OCI-LY7 (cell line): ENCODE measurements around the gene STRA8. TPM values are rescaled to one million over a fixed set of nuclear protein-coding genes. Genes with fewer than 3 reads are reported as not detected.

Source experiments
- BruUV-seq: library from RNA; stranded (reverse); fragments of 400-500 nt; replicated peaks from 2 replicates; lab custom pipeline; 2021; lab: Mats Ljungman, UMichigan
- CTCF ChIA-PET: fragments of 300-600 bp; sonication (Branson Sonifier 250); formaldehyde crosslinking; loops from one replicate; lab custom pipeline; 2022; ENCODE audit warnings: antibody characterized with exemption; ENCODE audit not compliant: unreplicated experiment; lab: Charles Lee
- POLR2A ChIA-PET: fragments of 300-600 bp; sonication (Branson Sonifier 250); formaldehyde crosslinking; loops from one replicate; lab custom pipeline; 2022; ENCODE audit warnings: antibody characterized with exemption; lab: Charles Lee
- DNase-seq: peaks from one replicate; pipeline ENCODE4 v3.0.0-alpha.2; 2015; ENCODE audit warnings: low spot score
- H2AFZ ChIP-seq: fragments of 200-600 bp; sonication (generic), shearing (Covaris generic); 2 replicates; pipeline ENCODE4 v1.6.1; 2014; ENCODE audit warnings: mild to moderate bottlenecking, antibody characterized with exemption, low read length, moderate library complexity
- H3K27ac ChIP-seq: fragments of 200-600 bp; sonication (generic); 2 replicates; pipeline ENCODE4 v1.5.1; 2014; ENCODE audit warnings: mixed run types, low read depth, mild to moderate bottlenecking, moderate library complexity, low read length, inconsistent platforms; ENCODE audit not compliant: poor library complexity, severe bottlenecking
- H3K36me3 ChIP-seq: fragments of 200-600 bp; sonication (generic); 2 replicates; pipeline ENCODE4 v1.6.1; 2014; ENCODE audit warnings: mild to moderate bottlenecking, antibody characterized with exemption, low read length, moderate library complexity, mixed read lengths; ENCODE audit not compliant: insufficient read depth
- H3K4me1 ChIP-seq: fragments of 200-600 bp; sonication (generic); 2 replicates; pipeline ENCODE4 v1.5.1; 2014; ENCODE audit warnings: mild to moderate bottlenecking, low read length; ENCODE audit not compliant: insufficient read depth, poor library complexity, severe bottlenecking
- H3K4me2 ChIP-seq: fragments of 200-600 bp; sonication (generic); 2 replicates; pipeline ENCODE4 v1.6.1; 2014; ENCODE audit warnings: mild to moderate bottlenecking, low read length
- H3K4me3 ChIP-seq: fragments of 200-600 bp; sonication (generic); 2 replicates; pipeline ENCODE4 v1.5.1; 2014; ENCODE audit warnings: mild to moderate bottlenecking, low read depth, low read length; ENCODE audit not compliant: poor library complexity, severe bottlenecking
- H3K79me2 ChIP-seq: fragments of 200-600 bp; sonication (generic); 2 replicates; pipeline ENCODE4 v1.6.1; 2016; ENCODE audit warnings: low read depth, mild to moderate bottlenecking, low read length, moderate library complexity, mixed read lengths; ENCODE audit not compliant: insufficient read depth
- H3K9me2 ChIP-seq: fragments of 200-600 bp; sonication (generic); 2 replicates; pipeline ENCODE4 v1.6.1; 2016; ENCODE audit warnings: mild to moderate bottlenecking, low read length, mixed read lengths; ENCODE audit not compliant: insufficient read depth
- H3K9me3 ChIP-seq: fragments of 200-600 bp; sonication (generic); 2 replicates; pipeline ENCODE4 v1.6.1; 2014; ENCODE audit warnings: mild to moderate bottlenecking, mixed run types, low read length, mixed read lengths
- H4K20me1 ChIP-seq: fragments of 200-600 bp; sonication (generic); 2 replicates; pipeline ENCODE4 v1.6.1; 2014; ENCODE audit warnings: mild to moderate bottlenecking, antibody characterized with exemption, low read length, moderate library complexity, mixed read lengths; ENCODE audit not compliant: insufficient read depth
- CTCF ChIP-seq: fragments of 200-600 bp; sonication (generic); conservative IDR thresholded peaks from 2 replicates; pipeline ENCODE4 v1.5.1; 2014; ENCODE audit warnings: mild to moderate bottlenecking, antibody characterized with exemption, low read length, moderate library complexity, mixed read lengths
- EZH2phosphoT487 ChIP-seq: fragments of 200-600 bp; sonication (generic); IDR thresholded peaks from 2 replicates; pipeline ENCODE4 v1.6.1; 2018; ENCODE audit warnings: low read depth, borderline replicate concordance, mild to moderate bottlenecking, mixed run types, antibody characterized with exemption, low read length, moderate library complexity, mixed read lengths
- intact Hi-C: fragments of 100-400 bp; cut with micrococcal nuclease; formaldehyde crosslinking; loops from one replicate; pipeline ENCODE4 v1.10.0; 2022; ENCODE audit not compliant: unreplicated experiment
- total RNA-seq, 2 experiments: library from RNA; depleted of rRNA in 1 of 2; stranded (reverse); fragments of >200 nt in 1 of 2; shearing (Covaris generic) in 1 of 2; gene quantifications; 2 replicates each; pipeline ENCODE4 v1.2.3, GENCODE V29; 2014 to 2022

Gene STRA8
- total RNA-seq, 2 experiments from 2014 or later: not detected

- Histone ChIP-seq H3K4me3 (no peak overlapping the region), H3K9me3 (no peaks in the 10 kb centered on the region), H3K4me2 (no peak overlapping the region), H3K9me2 (no peaks in the 10 kb centered on the region), H2AFZ (no peak overlapping the region), H3K36me3 (no peaks in the 10 kb centered on the region), H3K27ac (no peak overlapping the region), H3K4me1 (no peaks in the 10 kb centered on the region), H3K79me2 (no peaks in the 10 kb centered on the region), H4K20me1 (no peaks in the 10 kb centered on the region)
- intact Hi-C loops: no loop called here
- POLR2A ChIA-PET: interaction anchor here (0.8 kb wide), 1 partner anchor 8 kb away, joined by 3 read pairs; no protein-coding TSS in a partner anchor
- no peak for DNase-seq
- CTCF ChIA-PET: no interaction called here
- no peak for TF ChIP-seq CTCF
- TF ChIP-seq EZH2phosphoT487: no peak
- BruUV-seq: no TSS peak
Measured at GRCh38 chr7:135262623-135263320, 29.1 kb downstream of the STRA8 start.

GRCh38 chr7:135263321-135263970, 29.8 kb downstream of the STRA8 start:
- Histone ChIP-seq H3K4me1 (no peaks in the 10 kb centered on the region), H4K20me1 (no peaks in the 10 kb centered on the region), H3K79me2 (no peaks in the 10 kb centered on the region), H3K9me3 (no peaks in the 10 kb centered on the region), H3K9me2 (no peaks in the 10 kb centered on the region), H3K4me3 (no peak overlapping the region), H3K4me2 (no peak overlapping the region), H2AFZ (no peak overlapping the region), H3K36me3 (no peaks in the 10 kb centered on the region), H3K27ac (no peak overlapping the region)
- CTCF ChIA-PET: no interaction called here
- TF ChIP-seq EZH2phosphoT487: no peak
- no peak for TF ChIP-seq CTCF
- BruUV-seq: no TSS peak
- no peak for DNase-seq
- intact Hi-C loops: no loop called here
- POLR2A ChIA-PET: interaction anchor here (0.8 kb wide), 1 partner anchor 9 kb away, joined by 3 read pairs; no protein-coding TSS in a partner anchor

GRCh38 chr7:135265637-135266036, 32.0 kb downstream of the STRA8 start:
- Histone ChIP-seq H3K9me3 (no peaks in the 10 kb centered on the region), H3K27ac (no peak overlapping the region), H3K4me3 (no peak overlapping the region), H3K4me1 (no peaks in the 10 kb centered on the region), H2AFZ (no peak overlapping the region), H3K4me2 (no peak overlapping the region), H4K20me1 (no peaks in the 10 kb centered on the region), H3K36me3 (no peaks in the 10 kb centered on the region), H3K79me2 (no peaks in the 10 kb centered on the region), H3K9me2 (no peaks in the 10 kb centered on the region)
- CTCF ChIA-PET: no interaction called here
- intact Hi-C loops: no loop called here
- DNase-seq: no peak
- no peak for TF ChIP-seq CTCF
- no peak for TF ChIP-seq EZH2phosphoT487
- no TSS peak for BruUV-seq
- POLR2A ChIA-PET: interaction anchor here (0.7 kb wide), 1 partner anchor 57 kb away, joined by 3 read pairs; no protein-coding TSS in a partner anchor
